ELR (cell line): ENCODE data around the gene BBS9.
"Not testable (repeated sequence)": the region's sequence is repeated elsewhere in the genome, so short reads cannot be mapped to it uniquely, and the experiment has no call there.

Experiments used
- DNase-seq: peaks from one replicate; pipeline ENCODE4 v3.0.0-alpha.2; 2015; ENCODE audit warnings: low read depth

Gene BBS9

DNA sequence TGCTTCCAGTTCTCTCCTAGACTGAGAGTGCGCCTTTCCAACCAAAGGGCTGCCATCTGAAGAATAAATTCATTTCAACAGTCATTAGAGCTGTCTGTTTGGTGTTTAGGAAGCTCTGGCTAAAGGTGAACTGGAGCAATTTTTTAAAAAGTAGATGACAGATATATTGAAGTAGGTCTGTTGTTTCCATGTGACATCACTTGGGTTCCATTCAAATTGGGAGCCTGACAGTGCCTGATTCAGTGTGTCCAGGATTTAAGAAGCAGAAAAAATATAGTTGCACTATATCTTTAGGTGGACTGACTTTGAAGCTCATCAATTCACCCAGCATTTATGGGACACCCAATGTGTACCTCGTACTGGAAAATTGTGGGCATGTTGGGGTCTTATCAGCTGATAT lies 367.7 kb downstream of the BBS9 start:
- DNase-seq = no peak

DNA sequence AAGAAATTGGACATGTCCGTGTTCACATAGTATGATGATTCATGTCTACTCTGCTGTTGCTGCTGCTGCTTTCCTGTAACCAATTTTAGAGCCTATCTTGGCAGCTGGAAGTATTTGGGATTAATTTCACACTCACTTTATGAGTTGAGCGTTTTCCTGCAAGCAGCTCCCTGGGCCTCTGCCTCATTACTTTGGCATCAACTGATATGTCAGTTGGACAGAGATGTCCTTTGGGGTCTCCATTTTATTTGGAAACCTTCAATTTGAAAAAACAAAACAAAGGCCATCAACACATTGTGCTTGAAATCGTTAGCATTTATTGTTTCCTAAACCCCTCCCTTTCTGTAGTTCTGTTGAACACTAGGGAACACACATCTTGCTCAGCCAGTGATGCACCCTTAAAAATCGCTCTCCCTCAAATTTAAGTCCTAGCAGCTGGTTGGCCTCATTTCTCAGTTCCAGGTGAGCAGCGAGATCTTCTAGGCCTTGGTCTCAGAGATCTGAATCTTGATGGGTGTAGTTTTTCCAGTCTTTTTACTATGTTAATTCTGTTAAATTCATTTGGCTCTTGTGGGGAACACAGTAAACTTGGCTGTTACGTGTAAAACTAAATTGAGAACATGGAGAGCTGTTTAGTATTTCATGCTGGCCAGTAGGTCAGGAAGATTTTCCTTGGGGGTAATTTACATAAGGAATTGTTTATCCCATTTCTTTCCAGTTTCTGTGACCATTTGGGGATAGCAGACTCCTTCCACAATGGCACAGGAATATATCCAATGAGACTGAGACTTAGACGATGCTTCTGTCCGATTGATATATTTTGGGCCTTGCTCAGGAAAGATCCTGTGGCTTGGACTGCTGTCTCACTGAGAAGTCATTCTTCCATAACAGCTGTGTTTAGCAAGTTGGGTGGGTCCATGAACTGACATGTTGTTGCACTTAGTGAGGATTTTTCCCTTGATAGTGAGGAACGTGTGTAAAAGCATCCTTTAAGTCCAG lies 371.6 kb downstream of the BBS9 start:
- DNase-seq = no peak

- DNase-seq = no peak
Observed at GRCh38 chr7:33503014-33503413, 373.6 kb downstream of the BBS9 start.

DNA sequence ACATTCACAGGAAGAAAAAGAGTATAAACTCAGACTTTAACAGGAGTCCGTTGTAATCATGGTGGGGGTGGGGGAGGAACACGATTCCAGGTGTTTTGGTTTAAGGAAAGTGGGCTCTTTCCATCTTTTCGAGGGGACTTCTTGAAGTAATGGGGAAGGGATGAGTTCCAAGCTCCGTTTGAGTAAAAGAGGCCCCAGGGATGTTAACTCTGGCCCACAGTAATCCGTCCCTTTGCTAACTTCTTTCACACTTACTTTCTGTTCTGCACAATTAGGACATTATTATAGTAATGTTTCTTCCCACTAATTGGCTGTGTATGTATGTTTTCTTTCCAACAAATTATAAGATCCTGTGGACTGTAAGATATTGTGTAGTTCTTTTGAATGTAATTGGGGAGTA lies 374.4 kb downstream of the BBS9 start:
- no peak for DNase-seq

GRCh38 chr7:33504266-33504665 lies 374.9 kb downstream of the BBS9 start:
- DNase-seq = no peak

DNA sequence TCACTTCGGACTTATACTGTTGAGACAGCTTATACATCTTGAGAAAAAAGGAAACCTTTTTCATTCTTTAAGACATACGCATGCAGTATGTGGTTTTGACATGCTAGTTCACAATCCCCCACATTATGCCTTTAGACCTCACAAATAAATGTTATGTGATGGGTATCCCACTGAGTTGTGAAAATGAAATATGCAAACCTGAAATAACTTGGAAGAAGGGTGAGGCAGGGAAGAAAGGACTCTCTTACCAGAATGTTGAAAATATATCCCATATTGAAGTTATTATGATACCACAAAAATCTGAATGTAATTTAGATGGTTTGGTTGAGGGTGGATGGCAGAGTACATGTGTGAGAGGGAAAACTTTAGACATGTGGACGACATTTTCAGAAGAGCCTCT lies 379.8 kb downstream of the BBS9 start:
- no peak for DNase-seq

DNA sequence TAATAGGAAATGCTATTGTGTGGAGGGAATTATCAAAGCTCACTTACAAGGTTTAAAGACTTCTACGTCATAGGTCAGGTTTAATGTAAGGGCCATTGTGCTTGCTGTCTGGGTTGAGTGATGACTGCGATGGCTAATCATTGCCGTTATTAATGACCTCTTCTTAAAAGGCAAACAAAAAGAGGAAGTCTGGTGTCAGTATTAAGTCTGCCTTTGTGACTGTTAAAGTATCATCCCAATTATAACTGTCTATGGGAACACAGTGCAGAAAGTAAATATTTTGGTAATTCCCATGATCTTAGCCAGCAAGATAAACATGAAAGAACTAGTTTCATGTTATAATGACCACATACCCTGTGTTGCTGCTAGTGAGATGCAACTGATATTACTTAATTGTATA lies 382.4 kb downstream of the BBS9 start:
- DNase-seq = no peak

- DNase-seq = no peak
Observed at GRCh38 chr7:33516568-33516967, 387.2 kb downstream of the BBS9 start.

DNA sequence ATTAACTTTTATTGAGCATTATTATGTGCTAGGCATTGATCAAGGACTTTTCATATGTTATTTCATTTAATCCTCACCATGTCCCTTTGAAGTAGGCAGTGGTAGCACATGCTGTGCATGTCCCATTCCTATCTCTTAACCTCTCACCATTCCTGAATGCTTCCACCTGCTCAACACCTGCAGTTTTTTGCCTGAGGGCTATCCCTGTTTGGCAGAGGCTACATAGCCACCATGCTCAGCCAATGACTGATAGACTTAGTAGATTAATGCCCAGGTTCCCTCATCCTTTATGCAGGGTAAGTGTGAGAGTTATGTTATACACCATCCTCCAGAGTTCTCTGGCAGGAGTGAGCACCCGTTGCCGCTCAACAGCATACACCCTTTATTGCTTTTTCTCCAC lies 387.8 kb downstream of the BBS9 start:
- DNase-seq = no peak

- DNase-seq = not testable (repeated sequence)
Observed at GRCh38 chr7:33527008-33527407, 397.6 kb downstream of the BBS9 start.

- not testable (repeated sequence) for DNase-seq
Observed at GRCh38 chr7:33527613-33528012, 398.2 kb downstream of the BBS9 start.

- no peak for DNase-seq
Observed at GRCh38 chr7:33529070-33529469, 399.7 kb downstream of the BBS9 start.

GRCh38 chr7:33530664-33531063 lies 401.3 kb downstream of the BBS9 start:
- DNase-seq = peak; percentile 14

- no peak for DNase-seq
Observed at GRCh38 chr7:33531888-33532287, 402.5 kb downstream of the BBS9 start.

DNA sequence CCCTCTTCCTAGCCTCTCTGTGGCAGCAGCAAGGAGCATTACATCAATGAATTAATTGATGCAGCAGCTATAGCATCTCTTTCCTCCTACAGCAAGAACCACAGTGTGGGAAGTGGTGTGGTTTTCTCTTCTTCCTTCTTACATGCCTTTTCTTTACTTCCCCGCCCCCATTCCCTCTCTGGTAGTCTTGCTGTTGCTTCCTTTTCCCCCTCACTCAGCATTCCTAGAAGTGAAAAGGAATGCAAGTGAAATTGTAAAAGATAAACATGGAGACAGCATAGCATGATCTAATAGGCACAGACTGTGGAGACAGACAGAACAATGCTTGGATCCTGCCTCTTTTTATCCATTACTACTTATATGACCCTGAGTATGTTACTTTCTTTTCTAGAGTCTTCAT lies 405.5 kb downstream of the BBS9 start:
- peak; percentile 3 for DNase-seq

- no peak for DNase-seq
Observed at GRCh38 chr7:33535989-33536388, 406.6 kb downstream of the BBS9 start.

DNA sequence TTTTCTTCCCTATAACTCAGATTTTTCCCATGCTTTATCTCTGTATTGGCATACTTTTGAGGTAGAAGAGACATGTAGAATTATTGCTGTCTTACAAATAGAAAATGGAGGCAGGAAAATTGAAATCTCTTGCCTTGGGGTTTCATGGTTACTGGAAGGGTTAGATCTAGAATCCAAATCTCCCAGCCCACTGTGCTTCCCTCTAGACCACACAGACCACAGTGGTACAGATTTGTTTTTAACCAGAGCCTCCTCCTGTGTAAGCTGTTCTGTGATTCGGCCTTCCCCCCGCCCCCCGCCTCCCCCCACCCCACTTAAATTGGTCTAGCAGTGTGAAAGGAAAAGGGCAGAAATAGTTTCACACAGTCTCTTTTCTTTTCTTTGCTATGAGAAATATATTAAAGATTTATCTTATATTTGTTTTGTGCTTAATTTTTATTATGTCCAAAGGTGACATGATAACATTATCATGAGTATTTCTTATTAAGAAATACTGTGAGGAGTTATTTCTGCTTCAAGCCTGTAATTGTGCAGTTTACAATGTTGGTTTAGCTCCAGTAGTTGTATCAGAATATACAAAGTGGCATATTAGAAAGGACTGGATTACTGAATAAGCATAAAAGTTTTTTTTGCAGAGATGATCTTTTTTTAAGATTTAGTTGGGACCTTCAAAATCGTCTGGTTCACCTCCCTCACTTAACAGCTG lies 407.2 kb downstream of the BBS9 start:
- no peak for DNase-seq

- DNase-seq = no peak
Observed at GRCh38 chr7:33537104-33537477, 407.7 kb downstream of the BBS9 start.

- no peak for DNase-seq
Observed at GRCh38 chr7:33539198-33539597, 409.8 kb downstream of the BBS9 start.

DNA sequence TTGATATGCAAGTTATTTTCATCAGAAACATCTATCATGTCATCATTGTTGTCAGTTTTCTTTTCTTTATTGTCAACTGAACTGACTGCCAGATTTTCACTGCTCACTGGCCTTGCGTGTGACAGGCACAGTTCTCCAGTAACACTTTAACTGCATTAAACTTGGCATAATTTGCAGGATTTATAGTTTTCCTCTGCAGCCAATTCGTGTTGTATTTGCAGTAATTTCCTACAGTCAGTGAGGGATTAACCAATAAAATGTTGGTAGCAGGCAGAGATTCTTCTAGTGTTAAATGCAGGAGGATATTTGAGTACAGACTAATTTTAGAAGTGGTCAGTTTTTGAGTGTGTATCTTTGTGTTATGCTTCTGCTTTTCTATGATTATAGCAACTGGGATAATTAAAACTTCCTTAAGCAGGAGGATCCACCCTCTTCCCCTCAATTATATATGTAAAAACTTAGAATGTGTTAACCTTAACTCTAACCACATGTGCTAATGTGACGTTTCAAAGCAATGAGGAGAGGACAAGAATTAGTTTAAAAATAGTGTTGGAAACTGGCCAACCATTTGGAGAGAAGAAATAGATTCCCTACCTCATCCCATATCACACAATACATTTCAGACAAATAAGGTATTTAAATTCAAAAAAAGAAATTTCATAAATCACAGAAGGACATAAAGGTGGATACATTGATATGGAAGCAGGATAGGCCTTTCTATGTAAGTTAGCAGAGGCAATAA lies 410.5 kb downstream of the BBS9 start:
- no peak for DNase-seq

DNA sequence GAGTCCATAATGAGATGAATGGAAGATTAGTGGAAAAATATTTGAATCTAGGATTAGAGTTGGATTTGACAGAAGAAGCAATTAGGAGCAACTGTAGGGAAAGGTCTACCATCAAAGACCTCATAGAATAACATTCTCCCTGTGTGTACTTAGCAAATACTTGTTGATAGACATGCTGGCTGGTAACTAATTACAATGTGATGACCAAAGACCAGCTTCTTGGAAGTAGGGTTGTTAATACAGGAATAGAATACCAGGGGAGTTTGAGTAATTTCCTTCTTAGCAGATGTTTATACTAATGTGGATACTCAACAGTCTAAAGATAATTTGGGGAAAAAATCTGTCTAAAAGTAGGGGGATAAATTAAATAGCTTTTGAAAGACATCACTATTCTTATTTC lies 418.5 kb downstream of the BBS9 start:
- DNase-seq = no peak

DNA sequence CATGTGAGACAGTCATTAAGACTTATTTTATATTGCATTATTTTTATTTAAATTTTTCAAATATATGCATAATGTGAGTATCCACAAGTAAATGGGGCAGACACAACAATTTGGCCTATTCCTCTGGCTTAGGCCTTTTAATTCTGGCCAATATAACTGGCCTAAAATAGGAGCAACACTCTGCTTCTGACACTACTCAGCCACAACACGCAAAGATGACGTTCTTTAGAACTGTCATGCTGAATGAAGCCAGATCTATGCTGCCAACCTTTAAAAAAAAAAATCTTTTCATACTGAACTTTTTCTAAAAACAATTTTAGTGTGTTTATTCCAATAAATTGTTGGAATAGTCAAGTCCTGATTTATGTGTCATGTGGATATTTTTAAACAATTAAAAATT lies 421.0 kb downstream of the BBS9 start:
- DNase-seq = no peak

DNA sequence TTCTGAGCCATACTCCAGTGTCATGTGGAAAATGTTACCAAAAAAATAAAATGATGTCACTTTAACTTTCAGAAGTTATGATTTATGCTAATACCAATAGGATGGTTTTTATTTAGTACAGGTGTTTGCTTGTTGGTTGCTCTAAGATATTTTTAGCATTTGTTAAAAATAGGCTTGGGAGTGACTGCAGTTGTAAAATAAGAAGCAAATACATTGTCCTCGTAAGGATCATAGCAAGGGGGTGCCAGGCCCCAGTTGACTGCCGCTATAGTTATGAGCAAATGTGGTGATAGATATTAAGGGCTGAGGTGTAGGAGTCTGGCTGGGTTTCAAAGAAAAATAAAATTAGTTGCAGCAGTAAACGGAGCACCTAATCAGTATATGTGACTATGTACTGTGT lies 421.6 kb downstream of the BBS9 start:
- no peak for DNase-seq
